C4-2B (cell line): ENCODE measurements around the gene CELSR3.
A peak's percentile ranks its signal among the peaks of the same experiment; 100 is the strongest.

Source experiments
- H3K27ac ChIP-seq: fragments of 450-650 bp; 2 replicates; pipeline ENCODE4 v1.5.1; 2017
- ZFX ChIP-seq: fragments of 450-650 bp; IDR thresholded peaks from 2 replicates; pipeline ENCODE4 v1.6.1; 2017
- TF ChIP-seq, protein P1 (sequence below): fragments of 450-650 bp; conservative IDR thresholded peaks from 2 replicates; pipeline ENCODE4 v1.5.1; 2017; ENCODE audit warnings: mild to moderate bottlenecking

The CELSR3 gene

GRCh38 chr3:48685603-48686511 lies 23.2 kb upstream of the CELSR3 start, which contains the start of gene NCKIPSD:
Gene NCKIPSD, minus strand, starts transcription at chr3:48685915. Its CDS starts 108 bp downstream, at chr3:48685807.
- H3K27ac ChIP-seq, result peak within 1 kb of the TSS; percentile 91
- TF ChIP-seq, protein P1, sequence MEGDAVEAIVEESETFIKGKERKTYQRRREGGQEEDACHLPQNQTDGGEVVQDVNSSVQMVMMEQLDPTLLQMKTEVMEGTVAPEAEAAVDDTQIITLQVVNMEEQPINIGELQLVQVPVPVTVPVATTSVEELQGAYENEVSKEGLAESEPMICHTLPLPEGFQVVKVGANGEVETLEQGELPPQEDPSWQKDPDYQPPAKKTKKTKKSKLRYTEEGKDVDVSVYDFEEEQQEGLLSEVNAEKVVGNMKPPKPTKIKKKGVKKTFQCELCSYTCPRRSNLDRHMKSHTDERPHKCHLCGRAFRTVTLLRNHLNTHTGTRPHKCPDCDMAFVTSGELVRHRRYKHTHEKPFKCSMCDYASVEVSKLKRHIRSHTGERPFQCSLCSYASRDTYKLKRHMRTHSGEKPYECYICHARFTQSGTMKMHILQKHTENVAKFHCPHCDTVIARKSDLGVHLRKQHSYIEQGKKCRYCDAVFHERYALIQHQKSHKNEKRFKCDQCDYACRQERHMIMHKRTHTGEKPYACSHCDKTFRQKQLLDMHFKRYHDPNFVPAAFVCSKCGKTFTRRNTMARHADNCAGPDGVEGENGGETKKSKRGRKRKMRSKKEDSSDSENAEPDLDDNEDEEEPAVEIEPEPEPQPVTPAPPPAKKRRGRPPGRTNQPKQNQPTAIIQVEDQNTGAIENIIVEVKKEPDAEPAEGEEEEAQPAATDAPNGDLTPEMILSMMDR, result peak; percentile 95
- TF ChIP-seq ZFX, result peak; percentile 60; the same call in 1 of the 2 replicates

DNA sequence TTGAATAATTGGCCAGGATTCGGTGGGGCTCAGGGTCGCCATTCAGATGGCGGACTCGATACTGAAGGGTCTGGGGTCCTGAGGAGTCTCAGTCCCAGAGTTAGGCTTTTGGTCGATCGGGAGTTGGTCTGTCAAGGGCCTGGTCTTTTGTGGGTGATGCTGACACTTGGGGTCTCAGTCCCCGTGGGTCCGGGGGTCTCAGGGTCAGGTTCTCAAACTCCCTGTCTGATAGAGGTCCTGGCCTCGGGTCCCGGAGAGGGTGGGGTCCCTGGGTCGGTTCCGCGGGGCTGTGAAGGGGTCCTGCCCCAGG lies 22.6 kb upstream of the CELSR3 start:
- peak overlapping the region; percentile 91 for H3K27ac ChIP-seq
- TF ChIP-seq ZFX, result no peak
- TF ChIP-seq, protein P1, result no peak

DNA sequence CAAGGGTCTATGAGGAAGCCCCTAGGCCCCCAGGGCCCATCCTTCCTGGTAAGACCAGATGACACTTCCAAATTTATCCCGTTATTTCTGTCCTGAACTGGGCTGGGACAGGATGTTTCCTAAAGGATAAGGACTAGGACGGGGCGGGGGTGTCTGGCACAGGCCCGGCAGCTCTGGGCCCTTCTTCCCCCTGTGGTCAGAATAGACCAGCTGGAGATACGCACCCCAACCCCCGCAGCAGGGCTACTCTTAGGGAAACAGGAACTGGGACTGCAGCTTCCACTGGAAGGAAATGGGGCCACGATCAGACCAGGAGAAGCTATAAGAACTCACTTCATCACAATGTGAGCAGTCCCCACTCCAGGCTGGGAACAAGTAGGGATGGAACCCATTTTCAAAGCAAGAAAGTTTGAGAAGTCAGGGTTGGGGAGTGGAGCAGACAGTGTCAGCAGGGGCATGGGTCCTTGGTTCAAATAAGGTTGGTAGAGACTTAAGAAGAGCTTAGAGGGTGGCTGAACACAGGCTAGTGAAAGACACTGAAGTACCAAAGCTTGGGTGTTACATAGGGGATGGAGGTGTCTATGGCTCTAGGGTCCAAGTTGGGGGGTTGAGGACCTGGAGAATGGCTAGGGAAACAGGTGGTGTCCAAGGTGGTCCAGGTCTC lies 21.9 kb upstream of the CELSR3 start:
- no peak for TF ChIP-seq ZFX
- TF ChIP-seq, protein P1, result no peak
- H3K27ac ChIP-seq, result peak overlapping the region; percentile 91

- peak overlapping the region; percentile 91 for H3K27ac ChIP-seq
- TF ChIP-seq, protein P1, result no peak
- TF ChIP-seq ZFX, result no peak
Observed at GRCh38 chr3:48684054-48684349, 21.3 kb upstream of the CELSR3 start.

DNA sequence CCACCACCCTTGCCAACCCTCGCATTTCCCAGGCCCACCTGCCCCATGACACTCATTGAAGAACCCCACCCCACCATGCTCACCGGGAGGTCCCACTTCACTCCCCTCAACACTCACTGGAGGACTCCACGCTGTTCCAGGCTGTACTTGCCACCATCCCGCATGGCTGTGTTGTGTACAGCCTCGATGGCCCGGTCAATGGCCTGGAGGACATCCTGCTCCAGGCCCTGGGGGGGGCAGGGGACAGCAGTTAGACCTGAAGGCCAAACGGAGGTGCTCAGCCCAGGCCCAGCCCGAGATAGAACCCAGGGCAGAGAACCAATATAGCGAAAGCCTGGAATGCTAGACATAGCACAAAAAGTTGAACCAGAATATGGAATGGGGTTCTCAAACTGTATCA lies 20.1 kb upstream of the CELSR3 start:
- peak overlapping the region; percentile 91; the same call in 1 of the 2 replicates for H3K27ac ChIP-seq
- TF ChIP-seq, protein P1, result no peak
- TF ChIP-seq ZFX, result no peak

GRCh38 chr3:48681974-48682610 lies 19.4 kb upstream of the CELSR3 start:
- H3K27ac ChIP-seq, result no peak overlapping the region

More at GRCh38 chr3:48681974-48682610, 19.4 kb upstream of the CELSR3 start:
- no peak for TF ChIP-seq ZFX
- TF ChIP-seq, protein P1, result no peak
